DND-41 (cell line): Measurements from ENCODE around the gene DCAF8.

ENCODE experiments used
- ATAC-seq: fragments of 200-7000 bp; cut with Tn5 transposase; 3 replicates; pipeline ENCODE4 v1.9.1; 2021; ENCODE audit warnings: low read depth; ENCODE audit not compliant: insufficient read depth
- DNase-seq: peaks from one replicate; pipeline ENCODE4 v3.0.0-alpha.2; 2020
- H2AFZ ChIP-seq: 2 replicates; pipeline ENCODE4 v1.6.0; 2012; ENCODE audit warnings: low read depth, low read length
- H3K27ac ChIP-seq: 2 replicates; pipeline ENCODE4 v1.5.1; 2012; ENCODE audit warnings: low read length, inconsistent platforms
- H3K27me3 ChIP-seq: fragments of 200-600 bp; sonication (generic); 2 replicates; pipeline ENCODE4 v1.6.0; 2012; ENCODE audit warnings: low read length, mild to moderate bottlenecking, inconsistent platforms; ENCODE audit not compliant: insufficient read depth, poor library complexity
- H3K36me3 ChIP-seq: 2 replicates; pipeline ENCODE4 v1.5.1; 2012; ENCODE audit warnings: low read length, inconsistent platforms; ENCODE audit not compliant: insufficient read depth
- H3K4me1 ChIP-seq: 2 replicates; pipeline ENCODE4 v1.5.1; 2012; ENCODE audit warnings: mild to moderate bottlenecking, low read length; ENCODE audit not compliant: insufficient read depth
- H3K4me2 ChIP-seq: 2 replicates; pipeline ENCODE4 v1.6.0; 2012; ENCODE audit warnings: mild to moderate bottlenecking, moderate library complexity, low read length, inconsistent platforms; ENCODE audit not compliant: insufficient read depth
- H3K4me3 ChIP-seq, 2 experiments: fragments of 200-600 bp in 1 of 2; shearing (Covaris generic) in 1 of 2; 2 replicates each; pipeline ENCODE4 v1.5.1; 2012 to 2016; ENCODE audit warnings: inconsistent platforms in 2 of 2, low read length in 2 of 2, mild to moderate bottlenecking in 2 of 2, low read depth in 1 of 2, moderate library complexity in 1 of 2
- H3K79me2 ChIP-seq: 2 replicates; pipeline ENCODE4 v1.6.0; 2012; ENCODE audit warnings: low read length, inconsistent platforms; ENCODE audit not compliant: insufficient read depth
- H3K9ac ChIP-seq: 2 replicates; pipeline ENCODE4 v1.6.0; 2012; ENCODE audit warnings: low read depth, mild to moderate bottlenecking, inconsistent platforms, low read length, moderate library complexity
- H3K9me3 ChIP-seq: 2 replicates; pipeline ENCODE4 v1.5.1; 2012; ENCODE audit warnings: low read length, moderate library complexity, mild to moderate bottlenecking, inconsistent platforms; ENCODE audit not compliant: insufficient read depth, severe bottlenecking
- H4K20me1 ChIP-seq: 2 replicates; pipeline ENCODE4 v1.6.0; 2012; ENCODE audit warnings: low read length; ENCODE audit not compliant: insufficient read depth
- EZH2 ChIP-seq: IDR thresholded peaks from 3 replicates; pipeline ENCODE4 v1.6.1; 2012; ENCODE audit warnings: borderline replicate concordance, low read depth, mild to moderate bottlenecking, moderate library complexity, low read length, inconsistent platforms; ENCODE audit not compliant: severe bottlenecking
- TF ChIP-seq, protein P1 (sequence below): IDR thresholded peaks from 2 replicates; pipeline ENCODE4 v1.5.1; 2012; ENCODE audit warnings: borderline replicate concordance, low read length, moderate library complexity, mild to moderate bottlenecking; ENCODE audit not compliant: poor library complexity, severe bottlenecking; ENCODE audit errors: extremely low read depth

Gene DCAF8

GRCh38 chr1:160284782-160285344 lies 22.5 kb upstream of the DCAF8 start, which contains the start of gene PEX19:
Gene PEX19 (minus strand): TSS chr1:160285133. CDS start chr1:160285124, 9 bp downstream.
- Histone ChIP-seq H4K20me1 (no peaks in the 10 kb centered on the region), H3K9me3 (no peaks in the 10 kb centered on the region), H3K27ac (peak within 1 kb of the TSS; percentile 82), H3K79me2 (peaks cover 17% of the 10 kb centered on the region), H2AFZ (peak within 1 kb of the TSS; percentile 92), H3K27me3 (no peaks in the 10 kb centered on the region), H3K4me2 (peak within 1 kb of the TSS; percentile 99), H3K4me3 (peak within 1 kb of the TSS; percentile 82), H3K9ac (peak within 1 kb of the TSS; percentile 91), H3K36me3 (peaks cover 39% of the 10 kb centered on the region), H3K4me1 (peaks cover 26% of the 10 kb centered on the region)
- DNase-seq (peak; percentile 95), ATAC-seq (peak; percentile 99)
- TF ChIP-seq EZH2, result no peak
- TF ChIP-seq, protein P1, sequence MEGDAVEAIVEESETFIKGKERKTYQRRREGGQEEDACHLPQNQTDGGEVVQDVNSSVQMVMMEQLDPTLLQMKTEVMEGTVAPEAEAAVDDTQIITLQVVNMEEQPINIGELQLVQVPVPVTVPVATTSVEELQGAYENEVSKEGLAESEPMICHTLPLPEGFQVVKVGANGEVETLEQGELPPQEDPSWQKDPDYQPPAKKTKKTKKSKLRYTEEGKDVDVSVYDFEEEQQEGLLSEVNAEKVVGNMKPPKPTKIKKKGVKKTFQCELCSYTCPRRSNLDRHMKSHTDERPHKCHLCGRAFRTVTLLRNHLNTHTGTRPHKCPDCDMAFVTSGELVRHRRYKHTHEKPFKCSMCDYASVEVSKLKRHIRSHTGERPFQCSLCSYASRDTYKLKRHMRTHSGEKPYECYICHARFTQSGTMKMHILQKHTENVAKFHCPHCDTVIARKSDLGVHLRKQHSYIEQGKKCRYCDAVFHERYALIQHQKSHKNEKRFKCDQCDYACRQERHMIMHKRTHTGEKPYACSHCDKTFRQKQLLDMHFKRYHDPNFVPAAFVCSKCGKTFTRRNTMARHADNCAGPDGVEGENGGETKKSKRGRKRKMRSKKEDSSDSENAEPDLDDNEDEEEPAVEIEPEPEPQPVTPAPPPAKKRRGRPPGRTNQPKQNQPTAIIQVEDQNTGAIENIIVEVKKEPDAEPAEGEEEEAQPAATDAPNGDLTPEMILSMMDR, result no peak

DNA sequence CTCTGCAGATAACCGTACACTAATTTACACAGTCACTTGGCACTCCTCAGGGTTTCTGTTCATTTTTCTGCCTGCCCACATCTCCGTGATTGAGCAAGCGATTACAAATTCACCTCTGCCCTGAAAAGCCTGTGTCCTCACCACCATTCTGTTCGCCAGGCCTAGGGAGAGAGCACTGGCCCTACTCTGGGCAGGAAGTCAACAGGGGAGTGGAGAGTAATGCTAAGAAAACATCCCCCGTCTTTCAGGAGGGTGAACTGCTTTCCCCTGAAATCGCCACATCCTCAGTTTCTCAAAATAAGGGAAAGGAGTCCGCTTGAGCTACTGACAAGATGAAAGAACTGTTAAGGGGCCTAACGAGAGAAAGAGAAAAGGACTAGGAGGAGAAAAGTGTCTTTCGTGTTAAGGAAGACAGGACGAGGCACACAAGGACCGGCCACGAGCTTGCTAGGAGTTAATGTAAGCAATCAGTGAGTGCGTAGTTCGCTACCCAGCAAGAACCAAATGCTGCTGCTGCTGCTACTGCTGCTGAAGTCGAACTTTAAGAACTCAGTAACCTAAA lies 22.0 kb upstream of the DCAF8 start:
- Histone ChIP-seq H3K27ac (peak overlapping the region; percentile 82), H4K20me1 (no peaks in the 10 kb centered on the region), H3K4me1 (peaks cover 26% of the 10 kb centered on the region), H3K36me3 (peaks cover 39% of the 10 kb centered on the region), H3K27me3 (no peaks in the 10 kb centered on the region), H2AFZ (peak overlapping the region; percentile 92), H3K9me3 (no peaks in the 10 kb centered on the region), H3K79me2 (peaks cover 17% of the 10 kb centered on the region), H3K4me2 (peak overlapping the region; percentile 99), H3K4me3 (peak overlapping the region; percentile 82), H3K9ac (peak overlapping the region; percentile 91)
- no peak for TF ChIP-seq EZH2
- TF ChIP-seq, protein P1, result no peak
- no peak for DNase-seq
- ATAC-seq, result peak; percentile 27

DNA sequence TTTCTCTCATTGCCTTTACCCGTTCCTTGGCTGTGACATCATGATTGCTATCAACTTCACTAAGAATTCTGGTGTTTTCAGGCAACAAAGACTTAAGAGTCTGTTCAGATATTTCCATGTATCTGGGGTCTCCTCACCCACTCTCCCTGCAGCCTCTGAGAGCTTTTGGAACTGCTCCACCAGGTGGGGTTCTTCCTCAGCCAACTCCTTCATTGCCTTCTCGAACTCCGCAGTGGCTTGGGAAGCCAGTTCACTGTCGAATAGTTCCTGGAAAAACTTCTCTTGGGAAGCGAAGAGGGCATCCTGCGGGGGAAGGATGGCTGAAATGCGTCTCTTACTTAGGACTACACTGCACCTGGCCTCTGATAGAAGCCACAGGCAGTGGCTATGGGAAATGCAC lies 20.5 kb upstream of the DCAF8 start:
- peaks cover 26% of the 10 kb centered on the region for H3K4me1 ChIP-seq
- H4K20me1 ChIP-seq, result no peaks in the 10 kb centered on the region
- no peaks in the 10 kb centered on the region for H3K27me3 ChIP-seq
- peak overlapping the region; percentile 99; the same call in 1 of the 2 replicates for H3K4me2 ChIP-seq
- TF ChIP-seq, protein P1, result peak; percentile 28
- no peak for TF ChIP-seq EZH2
- peaks cover 52% of the 10 kb centered on the region for H3K36me3 ChIP-seq
- no peak overlapping the region for H3K9ac ChIP-seq
- H3K9me3 ChIP-seq, result no peaks in the 10 kb centered on the region
- DNase-seq (no peak), ATAC-seq (no peak)
- H2AFZ ChIP-seq, result no peak overlapping the region
- no peak overlapping the region for H3K4me3 ChIP-seq
- no peak overlapping the region for H3K27ac ChIP-seq
- peaks cover 17% of the 10 kb centered on the region for H3K79me2 ChIP-seq
